Measurements from ENCODE around the gene BZW2. TPM values are rescaled to one million over a fixed set of nuclear protein-coding genes. Genes with fewer than 3 reads are reported as not detected.
"Not testable (repeated sequence)": the region's sequence is repeated elsewhere in the genome, so short reads cannot be mapped to it uniquely, and the experiment has no call there.

BZW2 gene
- total RNA-seq, 1 experiment from 2014 or later = 64.7 TPM

- in situ Hi-C loops (cut with HindIII; ENCODE audit: low sequenced_read_pairs) = no loop called here
Observed at GRCh38 chr7:16644157-16644556, 1.8 kb upstream of the BZW2 start.

DNA sequence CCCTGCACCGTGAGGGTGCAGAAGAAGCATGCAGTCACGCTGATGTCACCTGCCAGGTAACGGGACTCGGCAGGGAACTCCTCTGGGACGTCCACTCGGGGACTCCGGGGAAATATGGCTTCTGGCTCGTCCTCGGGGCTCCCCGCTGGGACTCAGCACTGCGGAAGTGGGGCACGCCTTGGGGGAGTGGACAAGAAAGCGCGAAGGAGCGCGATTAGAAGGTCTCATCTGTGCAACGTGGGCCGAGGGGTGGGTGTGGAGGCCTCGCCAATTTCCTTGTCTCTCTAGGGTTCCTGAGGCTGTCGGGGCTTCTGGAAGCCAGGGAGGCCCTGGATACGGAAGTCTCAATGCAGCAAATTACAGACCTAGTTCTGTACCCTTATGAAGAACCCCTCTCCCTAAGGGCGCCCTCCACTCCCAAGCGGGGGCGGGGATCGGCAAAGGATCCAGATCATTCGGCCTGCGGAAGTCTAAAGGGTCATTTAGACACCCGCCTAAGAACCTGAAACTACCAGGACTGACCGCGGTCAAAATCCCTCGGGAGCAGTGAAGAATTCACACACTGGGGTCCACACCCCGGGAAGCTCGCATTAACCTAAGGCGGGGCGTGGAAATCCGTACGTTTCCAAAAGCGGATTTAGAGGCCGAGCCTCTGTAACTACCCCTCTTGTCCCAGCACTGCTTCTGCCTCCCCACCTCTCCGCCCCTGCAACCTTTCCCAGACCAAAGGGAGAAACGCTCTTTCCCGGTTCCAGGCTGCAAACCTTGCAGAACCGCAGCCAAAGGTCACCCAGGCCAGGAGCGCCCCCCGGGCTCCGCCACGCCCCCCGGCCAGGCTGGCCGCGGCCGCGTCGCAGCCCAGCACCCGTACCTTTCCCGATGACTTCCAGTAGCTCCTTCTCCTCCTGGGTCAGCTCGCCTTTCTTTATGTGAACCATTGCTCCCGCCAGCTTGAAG lies 1.1 kb upstream of the BZW2 start:
- in situ Hi-C loops (cut with HindIII; ENCODE audit: low sequenced_read_pairs) = no loop called here
- DNase-seq (ENCODE audit: low spot score) = peak; percentile 39

More at GRCh38 chr7:16644157-16644556, 1.8 kb upstream of the BZW2 start:
- DNase-seq (ENCODE audit: low spot score) = peak; percentile 20

GRCh38 chr7:16646472-16647072 lies 591 bp downstream of the BZW2 start:
- in situ Hi-C loops (cut with HindIII; ENCODE audit: low sequenced_read_pairs) = no loop called here
- DNase-seq (ENCODE audit: low spot score) = peak; percentile 51

DNA sequence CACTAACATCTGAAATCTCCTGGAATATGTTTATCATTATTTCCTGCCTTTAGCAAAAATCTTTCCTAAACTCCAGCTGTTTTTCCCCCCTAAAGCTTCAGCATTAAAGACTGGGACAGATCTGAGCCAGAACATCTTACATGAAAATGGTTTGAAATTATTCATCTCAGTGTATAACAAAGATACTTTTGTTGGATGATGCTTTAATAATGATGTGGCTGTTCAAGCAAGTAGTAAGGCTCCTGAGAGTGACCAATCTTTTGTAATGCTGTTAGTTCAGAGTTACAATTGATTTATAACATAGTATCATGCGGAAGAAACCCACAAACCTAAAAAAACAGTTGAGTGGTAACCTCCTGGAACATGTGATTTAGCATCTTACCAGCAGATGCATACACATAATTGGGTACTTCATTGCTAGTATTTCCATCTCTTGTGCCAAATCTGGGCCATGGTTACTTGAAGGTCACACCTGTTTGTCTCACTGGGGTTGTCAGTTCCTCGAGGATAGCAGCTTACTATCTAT lies 1.5 kb downstream of the BZW2 start:
- peak; percentile 34 for DNase-seq (ENCODE audit: low spot score)
- in situ Hi-C loops (cut with HindIII; ENCODE audit: low sequenced_read_pairs) = no loop called here

DNA sequence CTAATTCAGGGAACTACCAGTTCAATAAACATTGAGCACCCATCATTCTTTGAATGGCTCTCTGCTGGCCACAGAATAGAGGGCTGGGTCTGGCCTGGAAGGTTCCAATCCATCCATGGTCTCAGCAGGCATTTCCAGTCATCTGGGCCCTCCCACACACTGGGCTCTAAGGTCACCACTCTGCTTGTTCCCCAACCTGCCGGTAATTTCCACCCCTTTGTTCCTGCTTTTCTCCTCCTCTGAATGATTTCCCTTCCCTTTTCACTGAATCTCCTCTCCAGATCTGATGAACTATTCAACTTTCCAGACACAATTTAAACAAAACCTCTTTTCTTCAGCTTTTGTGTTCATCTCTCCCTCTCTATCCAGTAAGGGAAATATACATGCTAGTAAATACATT lies 2.6 kb downstream of the BZW2 start:
- in situ Hi-C loops (cut with HindIII; ENCODE audit: low sequenced_read_pairs) = no loop called here
- peak; percentile 22 for DNase-seq (ENCODE audit: low spot score)

- DNase-seq (ENCODE audit: low spot score) = no peak
- in situ Hi-C loops (cut with HindIII; ENCODE audit: low sequenced_read_pairs) = no loop called here
Observed at GRCh38 chr7:16649196-16649595, 3.2 kb downstream of the BZW2 start.

- DNase-seq (ENCODE audit: low spot score) = no peak
- in situ Hi-C loops (cut with HindIII; ENCODE audit: low sequenced_read_pairs) = no loop called here
Observed at GRCh38 chr7:16650266-16650665, 4.3 kb downstream of the BZW2 start.

DNA sequence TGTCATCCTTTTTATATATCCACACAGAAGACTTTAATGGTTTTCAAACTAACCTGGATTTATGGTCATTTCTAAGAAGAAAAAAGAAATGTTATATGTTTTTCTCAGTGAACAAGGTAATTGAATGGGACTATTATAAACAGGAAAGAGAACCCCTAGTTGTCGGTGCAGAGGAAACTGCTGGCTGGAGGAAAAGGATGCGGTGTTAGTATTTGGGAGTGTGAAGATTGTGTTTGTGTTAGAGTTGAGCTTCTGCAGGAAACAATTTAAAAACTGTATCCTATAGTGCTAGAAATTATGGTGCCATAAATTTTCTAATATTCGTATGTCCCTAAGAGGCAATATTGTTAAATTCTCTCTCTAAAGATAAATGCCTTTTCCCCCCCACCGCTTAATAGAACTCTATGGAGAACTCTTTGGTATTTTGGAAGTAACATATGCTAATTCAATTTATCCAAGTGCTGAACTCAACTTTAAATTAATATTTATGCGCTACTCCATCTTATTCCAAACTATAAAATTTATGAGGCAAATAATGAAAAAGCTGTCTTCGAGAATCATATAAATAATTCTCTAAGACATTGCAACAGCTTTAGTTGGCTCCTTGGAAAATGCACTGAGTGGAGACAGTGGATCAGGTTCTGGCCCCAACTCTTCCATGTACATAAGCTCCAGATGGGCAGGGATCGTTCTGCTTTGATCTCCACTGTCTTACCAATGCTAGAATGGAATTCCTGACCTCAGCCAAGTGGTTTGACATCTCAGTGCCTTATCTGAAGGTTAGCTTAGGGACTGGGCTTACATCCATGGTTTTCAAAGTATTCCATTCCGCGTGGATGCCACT lies 5.6 kb downstream of the BZW2 start:
- DNase-seq (ENCODE audit: low spot score) = no peak
- in situ Hi-C loops (cut with HindIII; ENCODE audit: low sequenced_read_pairs) = no loop called here

- DNase-seq (ENCODE audit: low spot score) = no peak
- in situ Hi-C loops (cut with HindIII; ENCODE audit: low sequenced_read_pairs) = no loop called here
Observed at GRCh38 chr7:16652240-16652583, 6.2 kb downstream of the BZW2 start.

DNA sequence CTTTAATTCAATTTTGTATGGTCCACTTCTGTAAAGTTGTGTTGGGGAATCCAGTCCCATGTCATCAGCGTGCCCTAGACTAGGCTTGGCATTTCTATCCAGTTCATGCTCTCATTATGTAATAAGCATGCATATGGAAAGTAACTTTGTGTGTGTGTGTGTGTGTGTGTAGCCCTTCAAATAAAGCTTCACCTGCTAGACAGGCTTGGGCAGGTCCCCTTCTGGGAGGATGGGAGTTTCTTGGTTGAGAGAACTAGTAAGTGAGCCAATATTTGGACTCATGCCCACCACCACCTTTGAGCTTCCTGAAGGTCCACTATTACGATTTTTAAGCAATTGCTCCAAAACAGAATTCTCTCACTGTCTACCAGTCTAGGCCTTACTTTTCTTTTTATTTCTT lies 6.9 kb downstream of the BZW2 start:
- in situ Hi-C loops (cut with HindIII; ENCODE audit: low sequenced_read_pairs) = no loop called here
- DNase-seq (ENCODE audit: low spot score) = no peak

GRCh38 chr7:16655394-16655793 lies 9.4 kb downstream of the BZW2 start:
- no peak for DNase-seq (ENCODE audit: low spot score)
- in situ Hi-C loops (cut with HindIII; ENCODE audit: low sequenced_read_pairs) = no loop called here

GRCh38 chr7:16656141-16656540 lies 10.2 kb downstream of the BZW2 start:
- no peak for DNase-seq (ENCODE audit: low spot score)
- in situ Hi-C loops (cut with HindIII; ENCODE audit: low sequenced_read_pairs) = no loop called here

- no peak for DNase-seq (ENCODE audit: low spot score)
- in situ Hi-C loops (cut with HindIII; ENCODE audit: low sequenced_read_pairs) = no loop called here
Observed at GRCh38 chr7:16657656-16658279, 11.8 kb downstream of the BZW2 start.

DNA sequence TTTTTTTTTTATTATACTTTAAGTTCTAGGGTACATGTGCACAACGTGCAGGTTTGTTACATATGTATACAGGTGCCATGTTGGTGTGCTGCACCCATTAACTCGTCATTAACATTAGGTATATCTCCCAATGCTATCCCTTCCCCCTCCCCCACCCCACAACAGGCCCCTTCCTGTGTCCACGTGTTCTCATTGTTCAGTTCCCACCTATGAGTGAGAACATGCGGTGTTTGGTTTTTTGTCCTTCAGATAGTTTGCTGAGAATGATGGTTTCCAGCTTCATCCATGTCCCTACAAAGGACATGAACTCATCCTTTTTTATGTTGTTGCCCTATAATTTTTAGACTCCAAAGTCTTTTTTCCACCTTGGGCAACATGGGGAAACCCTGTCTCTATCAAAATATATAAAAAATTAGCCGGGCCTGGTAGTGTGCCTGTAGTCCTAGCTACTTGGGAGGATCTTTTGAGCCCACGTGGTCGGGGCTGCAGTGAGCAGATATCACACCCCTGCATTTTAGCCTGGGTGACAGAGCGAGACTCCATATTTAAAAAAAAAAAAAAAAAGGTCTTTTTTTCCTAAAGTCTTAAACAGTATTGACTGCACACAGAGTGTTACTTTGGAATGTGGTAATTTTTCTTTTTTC lies 14.0 kb downstream of the BZW2 start:
- in situ Hi-C loops (cut with HindIII; ENCODE audit: low sequenced_read_pairs); DNase-seq (ENCODE audit: low spot score): not testable (repeated sequence)

- in situ Hi-C loops (cut with HindIII; ENCODE audit: low sequenced_read_pairs) = no loop called here
- peak; percentile 19 for DNase-seq (ENCODE audit: low spot score)
Observed at GRCh38 chr7:16660702-16661464, 14.9 kb downstream of the BZW2 start.

DNA sequence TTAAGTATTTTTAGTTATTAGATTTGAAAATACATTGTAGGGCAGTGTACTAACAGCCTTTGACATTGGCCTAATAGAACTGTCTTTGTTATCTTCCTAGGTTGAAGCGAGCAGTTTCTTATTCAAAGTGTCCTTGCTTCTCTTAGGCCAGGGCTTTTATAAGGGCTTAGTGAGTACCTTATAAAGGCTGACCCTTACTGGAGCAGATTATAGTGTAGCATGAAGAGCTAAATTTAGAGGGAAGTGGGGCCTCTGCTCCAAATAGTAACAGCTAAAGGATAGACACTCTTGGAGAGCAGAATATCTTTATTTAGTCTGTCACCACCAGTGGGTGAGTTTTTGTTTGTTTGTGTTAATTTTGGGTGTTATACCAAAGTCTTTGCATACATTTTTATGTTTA lies 15.9 kb downstream of the BZW2 start:
- in situ Hi-C loops (cut with HindIII; ENCODE audit: low sequenced_read_pairs) = no loop called here
- DNase-seq (ENCODE audit: low spot score) = no peak

- in situ Hi-C loops (cut with HindIII; ENCODE audit: low sequenced_read_pairs) = no loop called here
Observed at GRCh38 chr7:16667355-16667754, 21.4 kb downstream of the BZW2 start.

More at GRCh38 chr7:16667355-16667754, 21.4 kb downstream of the BZW2 start:
- no peak for DNase-seq (ENCODE audit: low spot score)
